H1 (cell line): ENCODE results near the gene OXTR.

Source experiments
- ATF2 ChIP-seq: IDR thresholded peaks from 2 replicates; pipeline ENCODE4 v1.6.1; 2012; ENCODE audit warnings: low read length, inconsistent platforms
- CTCF ChIP-seq, 3 experiments: IDR thresholded peaks; 1 replicate in 2 of 3; 2 replicates in 1 of 3; pipeline versions ENCODE4 v1.5.1 to v1.6.1; 2011; ENCODE audit warnings: low read length in 3 of 3, mild to moderate bottlenecking in 3 of 3, inconsistent platforms in 2 of 3, low read depth in 1 of 3, moderate library complexity in 1 of 3; ENCODE audit not compliant: insufficient read depth in 1 of 3; ENCODE audit errors: control extremely low read depth in 1 of 3
- EZH2 ChIP-seq: fragments of 200-600 bp; sonication (generic); IDR thresholded peaks from 2 replicates; pipeline ENCODE4 v1.7.1; 2012; ENCODE audit warnings: low read depth, mild to moderate bottlenecking, moderate library complexity, low read length, inconsistent platforms; ENCODE audit not compliant: severe bottlenecking
- GABPA ChIP-seq: IDR thresholded peaks from 2 replicates; pipeline ENCODE4 v1.6.1; 2011; ENCODE audit warnings: mild to moderate bottlenecking, low read length, moderate library complexity, borderline replicate concordance; ENCODE audit not compliant: insufficient read depth
- HDAC2 ChIP-seq, 2 experiments: fragments of 300-600 bp in 1 of 2; sonication (generic) in 1 of 2; IDR thresholded peaks; 2 replicates each; pipeline ENCODE4 v1.6.1; 2011 to 2012; ENCODE audit warnings: low read depth in 2 of 2, low read length in 2 of 2, mild to moderate bottlenecking in 2 of 2, moderate library complexity in 2 of 2, borderline replicate concordance in 1 of 2, inconsistent platforms in 1 of 2
- MAX ChIP-seq: IDR thresholded peaks from 2 replicates; pipeline ENCODE4 v1.6.1; 2012; ENCODE audit warnings: inconsistent platforms
- POLR2A ChIP-seq, 2 experiments: IDR thresholded peaks; 1 replicate in 1 of 2; 2 replicates in 1 of 2; pipeline ENCODE4 v1.6.1; 2011; ENCODE audit warnings: low read depth in 2 of 2, low read length in 2 of 2, mild to moderate bottlenecking in 2 of 2; ENCODE audit errors: control extremely low read depth in 1 of 2
- POLR2AphosphoS5 ChIP-seq: IDR thresholded peaks from 2 replicates; pipeline ENCODE4 v1.6.1; 2011; ENCODE audit warnings: low read depth, low read length
- RAD21 ChIP-seq, 2 experiments: IDR thresholded peaks in 1 of 2; conservative IDR thresholded peaks in 1 of 2; 2 replicates each; pipeline ENCODE4 v1.6.1; 2011; ENCODE audit warnings: low read depth in 2 of 2, low read length in 2 of 2, improper control_type of control experiment in 1 of 2, inconsistent platforms in 1 of 2, mild to moderate bottlenecking in 1 of 2, moderate library complexity in 1 of 2
- SIX5 ChIP-seq: IDR thresholded peaks from 2 replicates; pipeline ENCODE4 v1.6.1; 2011; ENCODE audit warnings: mild to moderate bottlenecking, low read depth, low read length
- SUZ12 ChIP-seq: fragments of 200-600 bp; sonication (generic); IDR thresholded peaks from 2 replicates; pipeline ENCODE4 v1.6.1; 2012; ENCODE audit warnings: mild to moderate bottlenecking, inconsistent platforms, low read length, moderate library complexity, mixed read lengths

- no peak for TF ChIP-seq POLR2AphosphoS5
- TF ChIP-seq ATF2, result no peak
- TF ChIP-seq SIX5, result no peak
- no peak for TF ChIP-seq POLR2A (IDR thresholded peaks at IDR 0.05; ENCODE audit: control extremely low read depth in 1 of 2, low read depth in 2 of 2, low read length in 2 of 2)
- TF ChIP-seq CTCF (IDR thresholded peaks at IDR 0.05; ENCODE audit: control extremely low read depth in 1 of 3, insufficient read depth in 1 of 3, low read depth in 1 of 3, low read length in 3 of 3), result no peak
- no peak for TF ChIP-seq RAD21 (IDR thresholded peaks at IDR 0.05 in 1 of 2, conservative IDR thresholded peaks at IDR 0.05 in 1 of 2; ENCODE audit: low read depth in 2 of 2, low read length in 2 of 2)
- TF ChIP-seq MAX, result no peak
- TF ChIP-seq SUZ12, result no peak
- no peak for TF ChIP-seq EZH2
- TF ChIP-seq GABPA, result no peak
- no peak for TF ChIP-seq HDAC2 (IDR thresholded peaks at IDR 0.05; ENCODE audit: borderline replicate concordance in 1 of 2, low read depth in 2 of 2, low read length in 2 of 2)
Measured at GRCh38 chr3:8784676-8785435, 15.4 kb upstream of the OXTR start.
